Osteocyte (in vitro differentiated cells): ENCODE data around the gene MUC20. TPM values are rescaled to one million over a fixed set of nuclear protein-coding genes. Genes with fewer than 3 reads are reported as not detected.
"Not testable (repeated sequence)": the region's sequence is repeated elsewhere in the genome, so short reads cannot be mapped to it uniquely, and the experiment has no call there.

Experiments
- DNase-seq: peaks from one replicate; pipeline ENCODE4 v3.0.0; 2021; ENCODE audit warnings: mixed read lengths; ENCODE audit not compliant: unreplicated experiment; ENCODE audit errors: extremely low spot score
- H3K27ac Mint-ChIP-seq: one replicate; pipeline ENCODE4 v1.8.0; 2021; ENCODE audit warnings: mild to moderate bottlenecking, mixed read lengths; ENCODE audit not compliant: unreplicated experiment
- H3K27me3 Mint-ChIP-seq: one replicate; pipeline ENCODE4 v1.8.0; 2021; ENCODE audit warnings: mixed read lengths; ENCODE audit not compliant: unreplicated experiment
- H3K36me3 Mint-ChIP-seq: one replicate; pipeline ENCODE4 v1.8.0; 2021; ENCODE audit warnings: mixed read lengths; ENCODE audit not compliant: unreplicated experiment
- H3K4me1 Mint-ChIP-seq: one replicate; pipeline ENCODE4 v1.8.0; 2021; ENCODE audit warnings: mixed read lengths; ENCODE audit not compliant: unreplicated experiment
- H3K4me3 Mint-ChIP-seq: one replicate; pipeline ENCODE4 v1.8.0; 2021; ENCODE audit warnings: mild to moderate bottlenecking, moderate library complexity, mixed read lengths; ENCODE audit not compliant: unreplicated experiment
- H3K9me3 Mint-ChIP-seq: one replicate; pipeline ENCODE4 v1.8.0; 2021; ENCODE audit warnings: mixed read lengths; ENCODE audit not compliant: unreplicated experiment
- total RNA-seq: library from RNA; stranded (reverse); gene quantifications from 2 replicates; pipeline ENCODE4 v1.2.1, GENCODE V29; 2021
- TF ChIP-seq, protein P1 (sequence below): fragments of 200-600 bp; sonication (generic); IDR thresholded peaks from 2 replicates; pipeline ENCODE4 v1.5.0; 2021; ENCODE audit warnings: antibody characterized with exemption, mild to moderate bottlenecking, moderate library complexity

Gene MUC20
- total RNA-seq, 1 donor from 2014 or later = 7.6 TPM

DNA sequence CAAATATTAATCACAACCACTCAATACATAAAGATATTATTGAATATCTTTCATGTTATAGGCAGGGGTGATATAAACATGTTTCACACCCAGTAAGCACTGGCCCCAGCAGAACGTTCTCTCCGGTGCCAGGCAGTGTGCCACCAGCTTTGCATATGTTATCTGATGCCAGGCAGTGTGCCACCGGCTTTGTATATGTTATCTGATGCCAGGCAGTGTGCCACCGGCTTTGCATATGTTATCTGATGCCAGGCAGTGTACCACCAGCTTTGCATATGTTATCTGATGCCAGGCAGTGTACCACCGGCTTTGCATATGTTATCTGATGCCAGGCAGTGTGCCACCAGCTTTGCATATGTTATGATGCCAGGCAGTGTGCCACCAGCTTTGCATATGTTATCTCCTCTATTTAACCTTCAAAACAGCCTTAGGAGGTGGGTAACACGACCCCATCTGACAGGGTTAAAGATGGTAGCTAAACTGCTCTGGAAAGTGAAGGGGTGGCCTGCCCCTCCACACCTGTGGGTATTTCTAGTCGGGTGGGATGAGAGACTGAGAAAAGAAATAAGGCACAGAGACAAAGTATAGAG is 6.9 kb downstream of the MUC20 start:
- Mint-ChIP-seq H3K27me3 (peaks cover 1% of the 10 kb centered on the region), H3K27ac (no peak overlapping the region), H3K4me1 (no peaks in the 10 kb centered on the region), H3K36me3 (peaks cover 2% of the 10 kb centered on the region), H3K4me3 (no peak overlapping the region), H3K9me3 (no peaks in the 10 kb centered on the region)
- TF ChIP-seq, protein P1, sequence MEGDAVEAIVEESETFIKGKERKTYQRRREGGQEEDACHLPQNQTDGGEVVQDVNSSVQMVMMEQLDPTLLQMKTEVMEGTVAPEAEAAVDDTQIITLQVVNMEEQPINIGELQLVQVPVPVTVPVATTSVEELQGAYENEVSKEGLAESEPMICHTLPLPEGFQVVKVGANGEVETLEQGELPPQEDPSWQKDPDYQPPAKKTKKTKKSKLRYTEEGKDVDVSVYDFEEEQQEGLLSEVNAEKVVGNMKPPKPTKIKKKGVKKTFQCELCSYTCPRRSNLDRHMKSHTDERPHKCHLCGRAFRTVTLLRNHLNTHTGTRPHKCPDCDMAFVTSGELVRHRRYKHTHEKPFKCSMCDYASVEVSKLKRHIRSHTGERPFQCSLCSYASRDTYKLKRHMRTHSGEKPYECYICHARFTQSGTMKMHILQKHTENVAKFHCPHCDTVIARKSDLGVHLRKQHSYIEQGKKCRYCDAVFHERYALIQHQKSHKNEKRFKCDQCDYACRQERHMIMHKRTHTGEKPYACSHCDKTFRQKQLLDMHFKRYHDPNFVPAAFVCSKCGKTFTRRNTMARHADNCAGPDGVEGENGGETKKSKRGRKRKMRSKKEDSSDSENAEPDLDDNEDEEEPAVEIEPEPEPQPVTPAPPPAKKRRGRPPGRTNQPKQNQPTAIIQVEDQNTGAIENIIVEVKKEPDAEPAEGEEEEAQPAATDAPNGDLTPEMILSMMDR = no peak
- DNase-seq = no peak

- H3K4me1 Mint-ChIP-seq, H3K9me3 Mint-ChIP-seq, H3K27me3 Mint-ChIP-seq, H3K36me3 Mint-ChIP-seq, H3K4me3 Mint-ChIP-seq, DNase-seq, H3K27ac Mint-ChIP-seq: not testable (repeated sequence)
Observed at GRCh38 chr3:195728789-195729188, 8.0 kb downstream of the MUC20 start.

DNA sequence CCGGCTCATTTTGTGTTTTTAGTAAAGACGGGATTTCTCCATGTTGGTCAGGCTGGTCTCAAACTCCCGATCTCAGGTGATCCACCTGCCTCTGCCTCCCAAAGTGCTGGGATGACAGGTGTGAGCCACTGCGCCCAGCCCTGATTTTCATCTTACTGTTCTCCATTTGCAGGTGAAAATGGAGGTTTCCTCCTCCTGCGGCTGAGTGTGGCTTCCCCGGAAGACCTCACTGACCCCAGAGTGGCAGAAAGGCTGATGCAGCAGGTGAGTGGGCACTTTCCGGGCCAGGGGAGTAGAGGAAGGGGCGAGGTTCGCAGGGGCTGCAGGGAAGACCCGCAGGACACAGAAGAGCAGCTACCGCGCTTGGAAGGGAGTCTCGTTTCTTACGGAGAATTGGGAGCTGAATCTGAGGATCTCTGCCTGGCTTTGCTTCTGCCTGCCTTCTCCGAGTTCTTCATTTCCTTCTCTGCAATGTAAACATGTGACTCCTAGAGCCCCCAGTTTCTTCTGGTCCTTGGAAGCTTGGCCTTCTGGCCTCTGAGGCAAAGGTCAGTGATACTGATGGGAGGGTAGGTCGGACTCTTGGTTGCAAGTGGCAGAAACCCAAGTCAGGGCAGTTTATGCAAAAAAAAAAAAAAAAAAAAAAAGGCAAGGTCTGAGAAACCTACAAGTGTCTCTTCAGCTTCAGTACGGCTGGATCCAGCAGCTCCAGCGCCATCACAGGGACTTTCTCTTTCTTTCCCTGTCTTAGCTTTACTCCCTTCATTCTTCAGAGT is 8.9 kb downstream of the MUC20 start:
- Mint-ChIP-seq H3K4me1 (no peaks in the 10 kb centered on the region), H3K36me3 (peaks cover 2% of the 10 kb centered on the region), H3K27ac (no peak overlapping the region), H3K27me3 (peaks cover 1% of the 10 kb centered on the region), H3K4me3 (no peak overlapping the region), H3K9me3 (no peaks in the 10 kb centered on the region)
- no peak for DNase-seq
- TF ChIP-seq, protein P1 = no peak

DNA sequence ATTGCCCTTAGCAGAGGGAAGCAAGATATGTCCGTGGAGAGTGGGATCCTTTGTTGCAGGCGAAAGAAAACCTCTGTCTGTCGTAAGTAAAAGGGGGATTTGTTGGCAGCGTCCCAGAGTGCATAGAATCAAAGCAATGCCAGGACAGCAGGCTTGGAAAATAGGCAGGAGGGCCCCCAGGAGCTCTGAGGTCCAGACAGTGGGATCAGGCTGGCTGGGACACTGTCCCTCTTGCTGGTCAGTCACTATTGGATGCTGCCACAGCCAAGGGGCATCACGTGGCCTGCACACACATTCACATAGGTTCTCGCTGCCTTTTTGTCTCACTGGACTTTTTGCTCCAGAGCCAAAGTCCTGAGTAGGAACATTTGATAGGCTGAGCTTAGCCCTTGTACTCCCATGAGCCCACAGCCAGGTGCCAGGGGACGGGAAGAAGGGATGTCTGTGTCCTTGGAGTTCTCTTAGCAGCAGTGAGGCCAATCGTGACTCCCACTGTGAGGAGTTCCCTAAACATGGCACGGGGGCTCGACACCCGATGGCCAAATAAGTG is 10.7 kb downstream of the MUC20 start:
- Mint-ChIP-seq H3K9me3 (no peaks in the 10 kb centered on the region), H3K4me1 (no peaks in the 10 kb centered on the region), H3K36me3 (peaks cover 9% of the 10 kb centered on the region), H3K4me3 (no peak overlapping the region), H3K27ac (no peak overlapping the region), H3K27me3 (peaks cover 12% of the 10 kb centered on the region)
- DNase-seq = no peak
- TF ChIP-seq, protein P1 = no peak

GRCh38 chr3:195732940-195733339 is 12.2 kb downstream of the MUC20 start:
- Mint-ChIP-seq H3K4me3 (no peak overlapping the region), H3K27ac (no peak overlapping the region), H3K9me3 (no peaks in the 10 kb centered on the region), H3K36me3 (peaks cover 9% of the 10 kb centered on the region), H3K27me3 (peaks cover 25% of the 10 kb centered on the region), H3K4me1 (no peaks in the 10 kb centered on the region)
- TF ChIP-seq, protein P1 = no peak
- DNase-seq = no peak
